Left lung (tissue), 10 donors: Measurements from ENCODE around the gene APMAP. TPM values are rescaled to one million over a fixed set of nuclear protein-coding genes. Genes with fewer than 3 reads are reported as not detected.

ENCODE experiments used
- ATAC-seq: fragments of 200-7000 bp; cut with Tn5 transposase; one replicate; pipeline ENCODE4 v1.9.1; 2020; ENCODE audit warnings: moderate library complexity
- DNase-seq, 4 donors: peaks; one replicate each; pipeline ENCODE4 v3.0.0-alpha.2; 2013 to 2020
- H3K27ac ChIP-seq, 2 donors: fragments of 200-600 bp; sonication (generic) in 1 of 2; one replicate each; pipeline versions ENCODE4 v1.5.0 to v1.8.0; 2020 to 2021
- H3K27me3 ChIP-seq, 2 donors: fragments of 200-600 bp; sonication (generic) in 1 of 2; one replicate each; pipeline versions ENCODE4 v1.5.0 to v1.8.0; 2020 to 2021
- H3K36me3 ChIP-seq, 2 donors: fragments of 200-600 bp; sonication (generic) in 1 of 2; one replicate each; pipeline versions ENCODE4 v1.5.0 to v1.8.0; 2020 to 2021
- H3K4me1 ChIP-seq, 2 donors: fragments of 200-600 bp; one replicate each; pipeline ENCODE4 v1.8.0; 2021
- H3K4me3 ChIP-seq, 2 donors: fragments of 200-600 bp; sonication (generic) in 1 of 2; one replicate each; pipeline versions ENCODE4 v1.5.0 to v1.8.0; 2020 to 2021; ENCODE audit warnings: mild to moderate bottlenecking in 1 of 2
- H3K9me3 ChIP-seq, 2 donors: fragments of 200-600 bp; sonication (generic) in 1 of 2; one replicate each; pipeline versions ENCODE4 v1.5.0 to v1.8.0; 2020 to 2021
- CTCF ChIP-seq, 2 donors: fragments of 200-600 bp; sonication (generic) in 1 of 2; IDR thresholded peaks; one replicate each; pipeline versions ENCODE4 v1.5.0 to v1.8.0; 2021; ENCODE audit warnings: antibody characterized with exemption in 2 of 2
- intact Hi-C, 2 donors: fragments of 100-400 bp; cut with DNase I; formaldehyde crosslinking; loops; one replicate each; pipeline versions ENCODE4 v1.11.2 to v1.14.2; 2022
- polyA plus RNA-seq, 6 donors: library from polyadenylated mRNA; unstranded; fragments of 120-200 nt; gene quantifications; one replicate each; pipeline ENCODE4 v1.2.1, GENCODE V29; 2013; ENCODE audit not compliant: insufficient read length in 6 of 6
- total RNA-seq, 2 donors: library from RNA; stranded (reverse); fragmentation: NEBNext Ultra II Directional; extraction: Animal tissue kit (Norgen Biotek cat#: 25700); gene quantifications; one replicate each; pipeline ENCODE4 v1.2.1, GENCODE V29; 2021
- donor health status: DM: no; HTN: yes; CAD: no.
- donor health status: DM: no; HTN: no; CAD: no.

Gene APMAP
- total and polyA plus RNA-seq, 8 donors, result 76.2 to 90.2 (median 83.1) TPM

GRCh38 chr20:24960302-24960801 lies 32.2 kb downstream of the APMAP start:
- intact Hi-C loops, result no loop called here
- DNase-seq (no peak), ATAC-seq (no peak)
- no peaks in the 10 kb centered on the region for H3K4me1 ChIP-seq
- no peaks in the 10 kb centered on the region for H3K9me3 ChIP-seq
- TF ChIP-seq CTCF (IDR thresholded peaks at IDR 0.05), result no peak
- no peak overlapping the region for H3K4me3 ChIP-seq
- H3K27ac ChIP-seq, result peak overlapping the region in 1 of 2 donors; percentile 53
- no peaks in the 10 kb centered on the region for H3K27me3 ChIP-seq
- H3K36me3 ChIP-seq, result peaks cover 0 to 92% of the 10 kb centered on the region in 2 donors

- peak overlapping the region in 1 of 2 donors; percentile 53 for H3K27ac ChIP-seq
- no peak for TF ChIP-seq CTCF (IDR thresholded peaks at IDR 0.05)
- intact Hi-C loops, result no loop called here
- H3K4me3 ChIP-seq, result no peak overlapping the region
- H3K27me3 ChIP-seq, result no peaks in the 10 kb centered on the region
- DNase-seq (no peak), ATAC-seq (no peak)
- peaks cover 0 to 5% of the 10 kb centered on the region in 2 donors for H3K4me1 ChIP-seq
- peaks cover 0 to 86% of the 10 kb centered on the region in 2 donors for H3K36me3 ChIP-seq
- no peaks in the 10 kb centered on the region for H3K9me3 ChIP-seq
Measured at GRCh38 chr20:24959591-24960301, 32.8 kb downstream of the APMAP start.

- H3K27me3 ChIP-seq, result no peaks in the 10 kb centered on the region
- intact Hi-C loops, result no loop called here
- H3K9me3 ChIP-seq, result no peaks in the 10 kb centered on the region
- peaks cover 0 to 76% of the 10 kb centered on the region in 2 donors for H3K36me3 ChIP-seq
- H3K4me1 ChIP-seq, result peaks cover 0 to 15% of the 10 kb centered on the region in 2 donors
- no peak overlapping the region for H3K27ac ChIP-seq
- no peak for ATAC-seq
- no peak for TF ChIP-seq CTCF (IDR thresholded peaks at IDR 0.05)
- DNase-seq, result no peak
- H3K4me3 ChIP-seq, result no peak overlapping the region
Measured at GRCh38 chr20:24958506-24959385, 33.8 kb downstream of the APMAP start.

GRCh38 chr20:24957326-24958016 lies 35.1 kb downstream of the APMAP start:
- DNase-seq (no peak), ATAC-seq (no peak)
- Histone ChIP-seq H3K9me3 (no peaks in the 10 kb centered on the region), H3K36me3 (peaks cover 0 to 64% of the 10 kb centered on the region in 2 donors), H3K4me3 (no peak overlapping the region), H3K27me3 (no peaks in the 10 kb centered on the region), H3K27ac (no peak overlapping the region), H3K4me1 (peaks cover 0 to 28% of the 10 kb centered on the region in 2 donors)
- intact Hi-C loops, result no loop called here
- TF ChIP-seq CTCF (IDR thresholded peaks at IDR 0.05), result no peak
